GM23338 (cell line): ENCODE data around the gene NUPR1.

ENCODE experiments used
- CREB1 ChIP-seq: fragments of 250-450 bp; sonication (Bioruptor Pico); IDR thresholded peaks from 2 replicates; pipeline ENCODE4 v1.5.0; 2020; ENCODE audit warnings: low read depth, mild to moderate bottlenecking, moderate library complexity
- EZH2 ChIP-seq: fragments of 200-600 bp; sonication (generic); IDR thresholded peaks from one replicate; pipeline ENCODE4 v1.8.0; 2017; ENCODE audit warnings: antibody characterized with exemption, mild to moderate bottlenecking, low read depth; ENCODE audit not compliant: unreplicated experiment
- EZH2phosphoT487 ChIP-seq: fragments of 200-600 bp; sonication (generic); IDR thresholded peaks from one replicate; pipeline ENCODE4 v1.8.1; 2018; ENCODE audit warnings: antibody characterized with exemption; ENCODE audit not compliant: unreplicated experiment
- JUNB ChIP-seq: IDR thresholded peaks from one replicate; pipeline ENCODE4 v1.6.1; 2016; ENCODE audit warnings: antibody characterized with exemption; ENCODE audit not compliant: unreplicated experiment
- NANOG ChIP-seq: IDR thresholded peaks from 2 replicates; pipeline ENCODE4 v1.6.1; 2016; ENCODE audit warnings: antibody characterized with exemption, borderline replicate concordance
- POLR2AphosphoS5 ChIP-seq: IDR thresholded peaks from 2 replicates; pipeline ENCODE4 v1.6.1; 2016; ENCODE audit warnings: antibody characterized with exemption, low read depth
- STAT1 ChIP-seq: IDR thresholded peaks from one replicate; pipeline ENCODE4 v1.6.1; 2016; ENCODE audit warnings: antibody characterized with exemption; ENCODE audit not compliant: unreplicated experiment
- ZNF114 ChIP-seq: fragments of 250-450 bp; sonication (Bioruptor Pico); IDR thresholded peaks from 2 replicates; pipeline ENCODE4 v1.5.0; 2020; ENCODE audit warnings: mild to moderate bottlenecking, moderate library complexity
- ZNF331 ChIP-seq: fragments of 250-450 bp; sonication (Bioruptor Pico); IDR thresholded peaks from 2 replicates; pipeline ENCODE4 v1.5.0; 2020; ENCODE audit warnings: low read depth, mild to moderate bottlenecking, moderate library complexity
- TF ChIP-seq, protein P1 (sequence below), 2 experiments: fragments of 200-600 bp in 1 of 2; sonication (generic) in 1 of 2; conservative IDR thresholded peaks; 2 replicates each; pipeline versions ENCODE4 v1.5.1 to v1.6.1; 2016 to 2017; ENCODE audit warnings: antibody characterized with exemption in 2 of 2, low read depth in 2 of 2, mild to moderate bottlenecking in 2 of 2, moderate library complexity in 1 of 2
- TF ChIP-seq, protein P2 (sequence below): IDR thresholded peaks from one replicate; pipeline ENCODE4 v1.6.1; 2018; ENCODE audit warnings: antibody characterized with exemption; ENCODE audit not compliant: unreplicated experiment
- TF ChIP-seq, protein P3 (sequence below): IDR thresholded peaks from 2 replicates; pipeline ENCODE4 v1.6.1; 2016; ENCODE audit warnings: antibody characterized with exemption
- TF ChIP-seq, protein P4 (sequence below): fragments of 250-450 bp; sonication (Bioruptor Pico); IDR thresholded peaks from 2 replicates; pipeline ENCODE4 v1.5.0; 2020; ENCODE audit warnings: mild to moderate bottlenecking, moderate library complexity

DNA sequence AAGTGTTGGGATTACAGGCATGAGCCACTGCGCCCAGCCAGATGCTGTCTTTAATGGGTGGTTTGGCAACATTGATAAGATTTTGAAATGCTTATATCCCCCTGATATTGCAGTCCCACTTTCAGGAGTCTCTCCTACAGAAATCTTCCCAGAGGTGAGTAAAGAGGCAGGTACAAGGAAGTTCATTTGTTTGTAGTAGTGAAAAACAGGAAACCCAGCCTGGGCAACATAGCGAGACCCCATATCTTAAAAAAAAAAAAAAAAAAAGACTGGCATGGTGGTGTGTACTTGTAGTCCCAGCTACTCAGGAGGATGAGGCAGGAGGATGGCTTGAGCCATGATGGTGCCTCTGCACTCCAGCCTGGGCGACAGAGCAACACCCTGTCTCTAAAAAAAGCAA lies 6.2 kb upstream of the NUPR1 start:
- TF ChIP-seq, protein P1, sequence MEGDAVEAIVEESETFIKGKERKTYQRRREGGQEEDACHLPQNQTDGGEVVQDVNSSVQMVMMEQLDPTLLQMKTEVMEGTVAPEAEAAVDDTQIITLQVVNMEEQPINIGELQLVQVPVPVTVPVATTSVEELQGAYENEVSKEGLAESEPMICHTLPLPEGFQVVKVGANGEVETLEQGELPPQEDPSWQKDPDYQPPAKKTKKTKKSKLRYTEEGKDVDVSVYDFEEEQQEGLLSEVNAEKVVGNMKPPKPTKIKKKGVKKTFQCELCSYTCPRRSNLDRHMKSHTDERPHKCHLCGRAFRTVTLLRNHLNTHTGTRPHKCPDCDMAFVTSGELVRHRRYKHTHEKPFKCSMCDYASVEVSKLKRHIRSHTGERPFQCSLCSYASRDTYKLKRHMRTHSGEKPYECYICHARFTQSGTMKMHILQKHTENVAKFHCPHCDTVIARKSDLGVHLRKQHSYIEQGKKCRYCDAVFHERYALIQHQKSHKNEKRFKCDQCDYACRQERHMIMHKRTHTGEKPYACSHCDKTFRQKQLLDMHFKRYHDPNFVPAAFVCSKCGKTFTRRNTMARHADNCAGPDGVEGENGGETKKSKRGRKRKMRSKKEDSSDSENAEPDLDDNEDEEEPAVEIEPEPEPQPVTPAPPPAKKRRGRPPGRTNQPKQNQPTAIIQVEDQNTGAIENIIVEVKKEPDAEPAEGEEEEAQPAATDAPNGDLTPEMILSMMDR (conservative IDR thresholded peaks at IDR 0.05; ENCODE audit: low read depth in 2 of 2) = no peak
- TF ChIP-seq JUNB (no peak), EZH2 (no peak), POLR2AphosphoS5 (no peak), ZNF114 (no peak), EZH2phosphoT487 (no peak), CREB1 (CRISPR knock-in tag) (no peak), ZNF331 (CRISPR knock-in tag) (no peak), STAT1 (no peak), NANOG (no peak)
- TF ChIP-seq, protein P2, sequence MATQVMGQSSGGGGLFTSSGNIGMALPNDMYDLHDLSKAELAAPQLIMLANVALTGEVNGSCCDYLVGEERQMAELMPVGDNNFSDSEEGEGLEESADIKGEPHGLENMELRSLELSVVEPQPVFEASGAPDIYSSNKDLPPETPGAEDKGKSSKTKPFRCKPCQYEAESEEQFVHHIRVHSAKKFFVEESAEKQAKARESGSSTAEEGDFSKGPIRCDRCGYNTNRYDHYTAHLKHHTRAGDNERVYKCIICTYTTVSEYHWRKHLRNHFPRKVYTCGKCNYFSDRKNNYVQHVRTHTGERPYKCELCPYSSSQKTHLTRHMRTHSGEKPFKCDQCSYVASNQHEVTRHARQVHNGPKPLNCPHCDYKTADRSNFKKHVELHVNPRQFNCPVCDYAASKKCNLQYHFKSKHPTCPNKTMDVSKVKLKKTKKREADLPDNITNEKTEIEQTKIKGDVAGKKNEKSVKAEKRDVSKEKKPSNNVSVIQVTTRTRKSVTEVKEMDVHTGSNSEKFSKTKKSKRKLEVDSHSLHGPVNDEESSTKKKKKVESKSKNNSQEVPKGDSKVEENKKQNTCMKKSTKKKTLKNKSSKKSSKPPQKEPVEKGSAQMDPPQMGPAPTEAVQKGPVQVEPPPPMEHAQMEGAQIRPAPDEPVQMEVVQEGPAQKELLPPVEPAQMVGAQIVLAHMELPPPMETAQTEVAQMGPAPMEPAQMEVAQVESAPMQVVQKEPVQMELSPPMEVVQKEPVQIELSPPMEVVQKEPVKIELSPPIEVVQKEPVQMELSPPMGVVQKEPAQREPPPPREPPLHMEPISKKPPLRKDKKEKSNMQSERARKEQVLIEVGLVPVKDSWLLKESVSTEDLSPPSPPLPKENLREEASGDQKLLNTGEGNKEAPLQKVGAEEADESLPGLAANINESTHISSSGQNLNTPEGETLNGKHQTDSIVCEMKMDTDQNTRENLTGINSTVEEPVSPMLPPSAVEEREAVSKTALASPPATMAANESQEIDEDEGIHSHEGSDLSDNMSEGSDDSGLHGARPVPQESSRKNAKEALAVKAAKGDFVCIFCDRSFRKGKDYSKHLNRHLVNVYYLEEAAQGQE = no peak
- TF ChIP-seq, protein P3, sequence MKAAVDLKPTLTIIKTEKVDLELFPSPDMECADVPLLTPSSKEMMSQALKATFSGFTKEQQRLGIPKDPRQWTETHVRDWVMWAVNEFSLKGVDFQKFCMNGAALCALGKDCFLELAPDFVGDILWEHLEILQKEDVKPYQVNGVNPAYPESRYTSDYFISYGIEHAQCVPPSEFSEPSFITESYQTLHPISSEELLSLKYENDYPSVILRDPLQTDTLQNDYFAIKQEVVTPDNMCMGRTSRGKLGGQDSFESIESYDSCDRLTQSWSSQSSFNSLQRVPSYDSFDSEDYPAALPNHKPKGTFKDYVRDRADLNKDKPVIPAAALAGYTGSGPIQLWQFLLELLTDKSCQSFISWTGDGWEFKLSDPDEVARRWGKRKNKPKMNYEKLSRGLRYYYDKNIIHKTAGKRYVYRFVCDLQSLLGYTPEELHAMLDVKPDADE = no peak
- TF ChIP-seq, protein P4, sequence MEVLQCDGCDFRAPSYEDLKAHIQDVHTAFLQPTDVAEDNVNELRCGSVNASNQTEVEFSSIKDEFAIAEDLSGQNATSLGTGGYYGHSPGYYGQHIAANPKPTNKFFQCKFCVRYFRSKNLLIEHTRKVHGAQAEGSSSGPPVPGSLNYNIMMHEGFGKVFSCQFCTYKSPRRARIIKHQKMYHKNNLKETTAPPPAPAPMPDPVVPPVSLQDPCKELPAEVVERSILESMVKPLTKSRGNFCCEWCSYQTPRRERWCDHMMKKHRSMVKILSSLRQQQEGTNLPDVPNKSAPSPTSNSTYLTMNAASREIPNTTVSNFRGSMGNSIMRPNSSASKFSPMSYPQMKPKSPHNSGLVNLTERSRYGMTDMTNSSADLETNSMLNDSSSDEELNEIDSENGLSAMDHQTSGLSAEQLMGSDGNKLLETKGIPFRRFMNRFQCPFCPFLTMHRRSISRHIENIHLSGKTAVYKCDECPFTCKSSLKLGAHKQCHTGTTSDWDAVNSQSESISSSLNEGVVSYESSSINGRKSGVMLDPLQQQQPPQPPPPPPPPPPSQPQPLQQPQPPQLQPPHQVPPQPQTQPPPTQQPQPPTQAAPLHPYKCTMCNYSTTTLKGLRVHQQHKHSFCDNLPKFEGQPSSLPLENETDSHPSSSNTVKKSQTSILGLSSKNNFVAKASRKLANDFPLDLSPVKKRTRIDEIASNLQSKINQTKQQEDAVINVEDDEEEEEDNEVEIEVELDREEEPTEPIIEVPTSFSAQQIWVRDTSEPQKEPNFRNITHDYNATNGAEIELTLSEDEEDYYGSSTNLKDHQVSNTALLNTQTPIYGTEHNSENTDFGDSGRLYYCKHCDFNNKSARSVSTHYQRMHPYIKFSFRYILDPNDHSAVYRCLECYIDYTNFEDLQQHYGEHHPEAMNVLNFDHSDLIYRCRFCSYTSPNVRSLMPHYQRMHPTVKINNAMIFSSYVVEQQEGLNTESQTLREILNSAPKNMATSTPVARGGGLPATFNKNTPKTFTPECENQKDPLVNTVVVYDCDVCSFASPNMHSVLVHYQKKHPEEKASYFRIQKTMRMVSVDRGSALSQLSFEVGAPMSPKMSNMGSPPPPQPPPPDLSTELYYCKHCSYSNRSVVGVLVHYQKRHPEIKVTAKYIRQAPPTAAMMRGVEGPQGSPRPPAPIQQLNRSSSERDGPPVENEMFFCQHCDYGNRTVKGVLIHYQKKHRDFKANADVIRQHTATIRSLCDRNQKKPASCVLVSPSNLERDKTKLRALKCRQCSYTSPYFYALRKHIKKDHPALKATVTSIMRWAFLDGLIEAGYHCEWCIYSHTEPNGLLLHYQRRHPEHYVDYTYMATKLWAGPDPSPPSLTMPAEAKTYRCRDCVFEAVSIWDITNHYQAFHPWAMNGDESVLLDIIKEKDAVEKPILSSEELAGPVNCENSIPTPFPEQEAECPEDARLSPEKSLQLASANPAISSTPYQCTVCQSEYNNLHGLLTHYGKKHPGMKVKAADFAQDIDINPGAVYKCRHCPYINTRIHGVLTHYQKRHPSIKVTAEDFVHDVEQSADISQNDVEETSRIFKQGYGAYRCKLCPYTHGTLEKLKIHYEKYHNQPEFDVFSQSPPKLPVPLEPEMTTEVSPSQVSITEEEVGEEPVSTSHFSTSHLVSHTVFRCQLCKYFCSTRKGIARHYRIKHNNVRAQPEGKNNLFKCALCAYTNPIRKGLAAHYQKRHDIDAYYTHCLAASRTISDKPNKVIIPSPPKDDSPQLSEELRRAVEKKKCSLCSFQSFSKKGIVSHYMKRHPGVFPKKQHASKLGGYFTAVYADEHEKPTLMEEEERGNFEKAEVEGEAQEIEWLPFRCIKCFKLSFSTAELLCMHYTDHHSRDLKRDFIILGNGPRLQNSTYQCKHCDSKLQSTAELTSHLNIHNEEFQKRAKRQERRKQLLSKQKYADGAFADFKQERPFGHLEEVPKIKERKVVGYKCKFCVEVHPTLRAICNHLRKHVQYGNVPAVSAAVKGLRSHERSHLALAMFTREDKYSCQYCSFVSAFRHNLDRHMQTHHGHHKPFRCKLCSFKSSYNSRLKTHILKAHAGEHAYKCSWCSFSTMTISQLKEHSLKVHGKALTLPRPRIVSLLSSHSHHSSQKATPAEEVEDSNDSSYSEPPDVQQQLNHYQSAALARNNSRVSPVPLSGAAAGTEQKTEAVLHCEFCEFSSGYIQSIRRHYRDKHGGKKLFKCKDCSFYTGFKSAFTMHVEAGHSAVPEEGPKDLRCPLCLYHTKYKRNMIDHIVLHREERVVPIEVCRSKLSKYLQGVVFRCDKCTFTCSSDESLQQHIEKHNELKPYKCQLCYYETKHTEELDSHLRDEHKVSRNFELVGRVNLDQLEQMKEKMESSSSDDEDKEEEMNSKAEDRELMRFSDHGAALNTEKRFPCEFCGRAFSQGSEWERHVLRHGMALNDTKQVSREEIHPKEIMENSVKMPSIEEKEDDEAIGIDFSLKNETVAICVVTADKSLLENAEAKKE (CRISPR knock-in tag) = no peak
